SU-DHL-6 (cell line): ENCODE results near the gene TECTA.

Source experiments
- EZH2phosphoT487 ChIP-seq: fragments of 200-600 bp; sonication (generic), shearing (Covaris generic); conservative IDR thresholded peaks from 2 replicates; pipeline ENCODE4 v1.6.1; 2018; ENCODE audit warnings: mild to moderate bottlenecking, antibody characterized with exemption, low read length, moderate library complexity, mixed read lengths
- TF ChIP-seq, protein P1 (sequence below): fragments of 200-600 bp; sonication (generic); IDR thresholded peaks from one replicate; pipeline ENCODE4 v1.5.1; 2017; ENCODE audit warnings: antibody characterized with exemption, mild to moderate bottlenecking, low read length, moderate library complexity; ENCODE audit not compliant: insufficient read depth, poor library complexity, severe bottlenecking

DNA sequence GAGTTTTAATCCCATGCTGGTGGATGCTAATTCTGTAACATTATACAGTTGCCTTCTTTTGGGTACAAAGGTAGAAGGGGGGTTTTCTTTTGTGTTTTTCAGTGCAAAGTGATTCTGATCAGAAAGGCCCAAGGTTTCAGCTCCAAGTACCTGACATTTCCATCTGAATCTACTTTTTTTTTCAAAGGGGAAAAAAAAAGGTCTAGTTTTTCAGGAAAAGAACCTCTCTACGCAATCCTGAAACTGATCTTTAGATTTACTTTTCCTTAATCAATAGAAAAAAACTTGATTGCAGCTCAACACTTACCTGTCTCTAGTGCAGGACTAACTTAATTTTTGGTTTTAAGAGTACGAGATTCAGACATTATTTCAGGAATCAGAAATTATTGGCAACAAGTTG, at the start of gene TECTA:
- TF ChIP-seq, protein P1, sequence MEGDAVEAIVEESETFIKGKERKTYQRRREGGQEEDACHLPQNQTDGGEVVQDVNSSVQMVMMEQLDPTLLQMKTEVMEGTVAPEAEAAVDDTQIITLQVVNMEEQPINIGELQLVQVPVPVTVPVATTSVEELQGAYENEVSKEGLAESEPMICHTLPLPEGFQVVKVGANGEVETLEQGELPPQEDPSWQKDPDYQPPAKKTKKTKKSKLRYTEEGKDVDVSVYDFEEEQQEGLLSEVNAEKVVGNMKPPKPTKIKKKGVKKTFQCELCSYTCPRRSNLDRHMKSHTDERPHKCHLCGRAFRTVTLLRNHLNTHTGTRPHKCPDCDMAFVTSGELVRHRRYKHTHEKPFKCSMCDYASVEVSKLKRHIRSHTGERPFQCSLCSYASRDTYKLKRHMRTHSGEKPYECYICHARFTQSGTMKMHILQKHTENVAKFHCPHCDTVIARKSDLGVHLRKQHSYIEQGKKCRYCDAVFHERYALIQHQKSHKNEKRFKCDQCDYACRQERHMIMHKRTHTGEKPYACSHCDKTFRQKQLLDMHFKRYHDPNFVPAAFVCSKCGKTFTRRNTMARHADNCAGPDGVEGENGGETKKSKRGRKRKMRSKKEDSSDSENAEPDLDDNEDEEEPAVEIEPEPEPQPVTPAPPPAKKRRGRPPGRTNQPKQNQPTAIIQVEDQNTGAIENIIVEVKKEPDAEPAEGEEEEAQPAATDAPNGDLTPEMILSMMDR: no peak
- TF ChIP-seq EZH2phosphoT487: no peak
